ENCODE measurements around the gene ZNF410.
"Not testable (repeated sequence)": the region's sequence is repeated elsewhere in the genome, so short reads cannot be mapped to it uniquely, and the experiment has no call there.

GRCh38 chr14:73838293-73839034, 48.2 kb upstream of the ZNF410 start:
- not testable (repeated sequence) for TF ChIP-seq CTCF (IDR thresholded peaks at IDR 0.05; ENCODE audit: borderline replicate concordance, extremely low read depth, low read length, poor library complexity, severe bottlenecking); EZH2 (IDR thresholded peaks at IDR 0.05; ENCODE audit: borderline replicate concordance, low read depth, low read length, severe bottlenecking)

Measured in DND-41 (cell line).